ENCODE data around the gene MTARC2. TPM values are rescaled to one million over a fixed set of nuclear protein-coding genes. Genes with fewer than 3 reads are reported as not detected.
A peak's percentile ranks its signal among the peaks of the same experiment; 100 is the strongest.

The MTARC2 gene
- total RNA-seq, 1 donor, result 2.0 TPM

GRCh38 chr1:220786057-220786336 is 37.9 kb downstream of the MTARC2 start:
- TF ChIP-seq, protein P1, sequence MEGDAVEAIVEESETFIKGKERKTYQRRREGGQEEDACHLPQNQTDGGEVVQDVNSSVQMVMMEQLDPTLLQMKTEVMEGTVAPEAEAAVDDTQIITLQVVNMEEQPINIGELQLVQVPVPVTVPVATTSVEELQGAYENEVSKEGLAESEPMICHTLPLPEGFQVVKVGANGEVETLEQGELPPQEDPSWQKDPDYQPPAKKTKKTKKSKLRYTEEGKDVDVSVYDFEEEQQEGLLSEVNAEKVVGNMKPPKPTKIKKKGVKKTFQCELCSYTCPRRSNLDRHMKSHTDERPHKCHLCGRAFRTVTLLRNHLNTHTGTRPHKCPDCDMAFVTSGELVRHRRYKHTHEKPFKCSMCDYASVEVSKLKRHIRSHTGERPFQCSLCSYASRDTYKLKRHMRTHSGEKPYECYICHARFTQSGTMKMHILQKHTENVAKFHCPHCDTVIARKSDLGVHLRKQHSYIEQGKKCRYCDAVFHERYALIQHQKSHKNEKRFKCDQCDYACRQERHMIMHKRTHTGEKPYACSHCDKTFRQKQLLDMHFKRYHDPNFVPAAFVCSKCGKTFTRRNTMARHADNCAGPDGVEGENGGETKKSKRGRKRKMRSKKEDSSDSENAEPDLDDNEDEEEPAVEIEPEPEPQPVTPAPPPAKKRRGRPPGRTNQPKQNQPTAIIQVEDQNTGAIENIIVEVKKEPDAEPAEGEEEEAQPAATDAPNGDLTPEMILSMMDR (IDR thresholded peaks at IDR 0.05; ENCODE audit: insufficient read depth, low read length), result no peak
- H3K4me3 ChIP-seq (ENCODE audit: low read depth, low read length), result no peak overlapping the region
- DNase-seq (ENCODE audit: low read depth), result no peak

GRCh38 chr1:220786337-220787068 is 38.4 kb downstream of the MTARC2 start, which contains the start of gene MTARC1:
MTARC1 (plus strand) TSS chr1:220786913; CDS start chr1:220786945, 32 bp downstream.
- TF ChIP-seq, protein P1 (IDR thresholded peaks at IDR 0.05; ENCODE audit: insufficient read depth, low read length), result peak; percentile 12
- peak within 1 kb of the TSS; percentile 49 for H3K4me3 ChIP-seq (ENCODE audit: low read depth, low read length)
- peak; percentile 11 for DNase-seq (ENCODE audit: low read depth)

- no peak for DNase-seq (ENCODE audit: low read depth)
- TF ChIP-seq, protein P1 (IDR thresholded peaks at IDR 0.05; ENCODE audit: insufficient read depth, low read length), result no peak
- H3K4me3 ChIP-seq (ENCODE audit: low read depth, low read length), result peak overlapping the region; percentile 49
Measured at GRCh38 chr1:220787069-220787619, 39.0 kb downstream of the MTARC2 start.

DNA sequence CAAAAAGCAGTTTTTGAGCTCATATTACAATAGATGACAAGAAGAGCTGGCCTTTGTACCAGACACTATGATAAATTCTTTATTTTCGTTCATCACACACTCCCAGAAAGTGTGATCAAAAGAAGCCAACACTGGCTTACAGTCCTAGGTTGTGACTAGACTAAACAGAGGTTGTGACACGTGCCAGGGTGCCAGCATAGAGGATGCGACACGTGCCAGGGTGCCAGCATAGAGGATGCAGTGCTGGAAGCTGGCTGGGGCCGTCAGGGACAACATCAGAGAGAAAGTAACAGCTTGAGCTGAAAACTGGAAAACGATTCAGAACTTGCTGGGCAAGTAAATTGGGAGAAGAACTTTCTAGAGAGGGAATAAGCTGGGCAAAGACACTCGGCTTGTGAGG is 40.8 kb downstream of the MTARC2 start:
- TF ChIP-seq, protein P1 (IDR thresholded peaks at IDR 0.05; ENCODE audit: insufficient read depth, low read length), result no peak
- DNase-seq (ENCODE audit: low read depth), result no peak
- no peak overlapping the region for H3K4me3 ChIP-seq (ENCODE audit: low read depth, low read length)

- H3K4me3 ChIP-seq (ENCODE audit: low read depth, low read length), result no peak overlapping the region
- DNase-seq (ENCODE audit: low read depth), result no peak
- TF ChIP-seq, protein P1 (IDR thresholded peaks at IDR 0.05; ENCODE audit: insufficient read depth, low read length), result no peak
Measured at GRCh38 chr1:220789532-220790147, 41.5 kb downstream of the MTARC2 start.

DNA sequence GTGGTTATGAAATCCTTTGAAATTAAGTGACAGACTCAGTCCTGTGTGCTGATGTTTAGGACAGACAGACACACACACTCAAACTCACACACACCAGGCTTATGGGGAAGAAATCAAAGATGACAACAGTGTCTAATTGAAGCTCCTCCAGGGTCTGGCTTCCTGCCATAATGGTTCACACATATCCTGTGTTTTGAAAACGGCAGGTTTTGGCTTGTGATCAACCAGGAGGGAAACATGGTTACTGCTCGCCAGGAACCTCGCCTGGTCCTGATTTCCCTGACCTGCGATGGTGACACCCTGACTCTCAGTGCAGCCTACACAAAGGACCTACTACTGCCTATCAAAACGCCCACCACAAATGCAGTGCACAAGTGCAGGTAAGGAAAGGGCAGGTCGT is 43.2 kb downstream of the MTARC2 start:
- no peak overlapping the region for H3K4me3 ChIP-seq (ENCODE audit: low read depth, low read length)
- TF ChIP-seq, protein P1 (IDR thresholded peaks at IDR 0.05; ENCODE audit: insufficient read depth, low read length), result no peak
- no peak for DNase-seq (ENCODE audit: low read depth)
